Measurements from ENCODE around the gene JUND.

- TF ChIP-seq POLR2A (IDR thresholded peaks at IDR 0.05; ENCODE audit: extremely low read depth, insufficient read length) (no peak), CTCF (IDR thresholded peaks at IDR 0.05; ENCODE audit: low read depth, low read length) (peak; percentile 38)
Measured at GRCh38 chr19:18278521-18279265, 2.7 kb downstream of the JUND start.

Data from NB4 (cell line).